Measurements from ENCODE around the gene SGO2. TPM values are rescaled to one million over a fixed set of nuclear protein-coding genes. Genes with fewer than 3 reads are reported as not detected.

The SGO2 gene, protein sequence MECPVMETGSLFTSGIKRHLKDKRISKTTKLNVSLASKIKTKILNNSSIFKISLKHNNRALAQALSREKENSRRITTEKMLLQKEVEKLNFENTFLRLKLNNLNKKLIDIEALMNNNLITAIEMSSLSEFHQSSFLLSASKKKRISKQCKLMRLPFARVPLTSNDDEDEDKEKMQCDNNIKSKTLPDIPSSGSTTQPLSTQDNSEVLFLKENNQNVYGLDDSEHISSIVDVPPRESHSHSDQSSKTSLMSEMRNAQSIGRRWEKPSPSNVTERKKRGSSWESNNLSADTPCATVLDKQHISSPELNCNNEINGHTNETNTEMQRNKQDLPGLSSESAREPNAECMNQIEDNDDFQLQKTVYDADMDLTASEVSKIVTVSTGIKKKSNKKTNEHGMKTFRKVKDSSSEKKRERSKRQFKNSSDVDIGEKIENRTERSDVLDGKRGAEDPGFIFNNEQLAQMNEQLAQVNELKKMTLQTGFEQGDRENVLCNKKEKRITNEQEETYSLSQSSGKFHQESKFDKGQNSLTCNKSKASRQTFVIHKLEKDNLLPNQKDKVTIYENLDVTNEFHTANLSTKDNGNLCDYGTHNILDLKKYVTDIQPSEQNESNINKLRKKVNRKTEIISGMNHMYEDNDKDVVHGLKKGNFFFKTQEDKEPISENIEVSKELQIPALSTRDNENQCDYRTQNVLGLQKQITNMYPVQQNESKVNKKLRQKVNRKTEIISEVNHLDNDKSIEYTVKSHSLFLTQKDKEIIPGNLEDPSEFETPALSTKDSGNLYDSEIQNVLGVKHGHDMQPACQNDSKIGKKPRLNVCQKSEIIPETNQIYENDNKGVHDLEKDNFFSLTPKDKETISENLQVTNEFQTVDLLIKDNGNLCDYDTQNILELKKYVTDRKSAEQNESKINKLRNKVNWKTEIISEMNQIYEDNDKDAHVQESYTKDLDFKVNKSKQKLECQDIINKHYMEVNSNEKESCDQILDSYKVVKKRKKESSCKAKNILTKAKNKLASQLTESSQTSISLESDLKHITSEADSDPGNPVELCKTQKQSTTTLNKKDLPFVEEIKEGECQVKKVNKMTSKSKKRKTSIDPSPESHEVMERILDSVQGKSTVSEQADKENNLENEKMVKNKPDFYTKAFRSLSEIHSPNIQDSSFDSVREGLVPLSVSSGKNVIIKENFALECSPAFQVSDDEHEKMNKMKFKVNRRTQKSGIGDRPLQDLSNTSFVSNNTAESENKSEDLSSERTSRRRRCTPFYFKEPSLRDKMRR
- 10 to 100 TPM in 6 of 12 donors, 1 to 10 TPM in 5, not detected in 1; 5.5 to 13.0 (median 10.5) TPM for polyA plus RNA-seq (ENCODE audit: insufficient read length in 12 of 12)
- long read RNA-seq, donor 1, partial matches to known transcripts, result 12 of 12 reads
- long read RNA-seq, donor 1, other reads (novel, unspliced or antisense), result 0 of 12 reads
- long read RNA-seq, donor 2, full-length matches to known transcripts, result 1 of 1 reads
- long read RNA-seq, donor 2, partial matches to known transcripts, result 0 of 1 reads
- long read RNA-seq, donor 2, other reads (novel, unspliced or antisense), result 0 of 1 reads
- long read RNA-seq, donor 3, result 0 reads
- long read RNA-seq, donor 4, full-length matches to known transcripts, result 1 of 1 reads
- long read RNA-seq, donor 4, partial matches to known transcripts, result 0 of 1 reads
- long read RNA-seq, donor 4, other reads (novel, unspliced or antisense), result 0 of 1 reads
- long read RNA-seq, donor 5, partial matches to known transcripts, result 0 of 1 reads
- long read RNA-seq, donor 5, other reads (novel, unspliced or antisense), result 0 of 1 reads
- long read RNA-seq, donor 6, result 0 reads
- long read RNA-seq, donor 7, result 0 reads
- long read RNA-seq, donor 8, partial matches to known transcripts, result 0 of 1 reads
- long read RNA-seq, donor 8, other reads (novel, unspliced or antisense), result 0 of 1 reads
- long read RNA-seq, donor 9, result 0 reads
- long read RNA-seq, donor 10, result 0 reads
- long read RNA-seq, donor 11, full-length matches to known transcripts, result 1 of 17 reads
- long read RNA-seq, donor 11, partial matches to known transcripts, result 16 of 17 reads
- long read RNA-seq, donor 11, other reads (novel, unspliced or antisense), result 0 of 17 reads

DNA sequence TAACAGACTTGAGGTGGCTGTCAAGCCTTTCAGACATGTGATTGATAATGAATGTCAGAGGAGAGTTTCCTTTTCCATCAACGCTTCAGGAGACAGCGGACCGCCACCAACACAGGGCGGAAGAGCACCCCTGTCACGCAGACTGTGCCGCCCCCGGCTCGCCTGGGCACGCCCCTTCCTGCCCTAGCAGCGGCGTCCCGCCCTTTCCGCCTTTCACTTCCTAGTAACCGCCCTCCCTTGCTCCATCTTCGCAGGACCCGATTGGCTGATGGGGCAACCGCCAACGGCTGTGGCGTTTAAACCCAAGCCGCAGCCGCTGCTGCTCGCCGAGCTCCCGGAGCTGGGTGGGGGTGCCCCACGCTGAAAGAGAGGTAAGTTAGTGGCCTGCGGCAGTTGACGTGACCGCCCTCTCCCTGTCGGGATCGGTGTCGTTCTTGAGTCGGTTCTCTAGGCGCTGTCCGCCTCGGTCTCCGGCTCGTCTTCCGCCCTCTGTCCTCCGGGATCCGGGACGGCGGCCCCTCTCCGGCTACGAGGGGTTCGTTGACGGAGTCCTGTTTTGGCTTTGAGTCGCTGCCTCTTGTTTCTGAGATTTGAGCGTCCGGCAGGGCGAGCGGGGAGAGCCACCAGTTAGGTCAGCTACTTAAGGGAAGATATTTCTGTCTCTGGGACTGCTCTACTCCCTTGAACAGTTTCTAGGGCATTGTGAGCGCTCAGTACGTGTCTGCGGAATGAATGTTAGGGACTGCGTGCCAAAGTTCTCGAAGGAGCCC is at the start of gene SGO2:
Gene SGO2, plus strand, starts transcription at position 326 of the 770 bp plus-strand sequence. CDS start 6,769 bp downstream, outside the sequence.
- DNase-seq, result peak; percentile 95

DNA sequence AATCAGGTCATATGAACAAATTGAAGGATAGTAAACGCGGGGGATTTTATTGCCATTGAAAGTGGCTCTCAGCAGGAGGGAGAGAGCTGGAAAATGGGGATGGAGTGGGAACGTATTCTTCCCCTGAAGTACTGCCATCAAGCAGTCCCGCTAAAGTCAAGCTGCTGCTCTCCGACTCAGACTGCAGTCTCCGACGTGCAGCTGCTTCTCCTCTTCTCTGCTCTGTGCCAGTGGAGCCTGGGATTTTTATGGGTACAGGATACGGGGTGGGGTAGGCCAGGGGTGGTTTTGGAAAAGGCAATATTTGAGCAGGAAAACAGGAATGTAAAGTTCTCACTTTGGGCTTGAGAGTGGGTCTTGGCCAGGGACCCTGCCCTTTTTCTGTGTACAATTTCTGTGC is 49.2 kb upstream of the SGO2 start:
- DNase-seq, result no peak

DNA sequence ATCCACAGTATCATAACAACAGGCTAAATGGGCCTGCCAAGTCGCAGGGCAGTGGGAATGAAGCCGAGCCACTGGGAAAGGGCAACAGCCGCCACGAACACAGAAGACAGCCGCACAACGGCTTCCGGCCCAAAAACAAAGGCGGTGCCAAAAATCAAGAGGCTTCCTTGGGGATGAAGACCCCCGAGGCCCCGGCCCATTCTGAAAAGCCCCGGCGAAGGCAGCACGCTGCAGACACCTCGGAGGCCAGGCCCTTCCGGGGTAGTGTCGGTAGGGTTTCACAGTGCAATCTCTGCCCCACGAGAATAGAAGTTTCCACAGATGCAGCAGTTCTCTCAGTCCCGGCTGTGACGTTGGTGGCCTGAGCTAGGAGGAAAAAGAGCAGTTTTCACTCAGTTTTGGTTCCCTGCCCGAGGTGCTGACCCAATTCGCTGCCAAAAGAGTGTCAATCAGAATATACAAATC is 48.3 kb upstream of the SGO2 start:
- DNase-seq, result no peak

DNA sequence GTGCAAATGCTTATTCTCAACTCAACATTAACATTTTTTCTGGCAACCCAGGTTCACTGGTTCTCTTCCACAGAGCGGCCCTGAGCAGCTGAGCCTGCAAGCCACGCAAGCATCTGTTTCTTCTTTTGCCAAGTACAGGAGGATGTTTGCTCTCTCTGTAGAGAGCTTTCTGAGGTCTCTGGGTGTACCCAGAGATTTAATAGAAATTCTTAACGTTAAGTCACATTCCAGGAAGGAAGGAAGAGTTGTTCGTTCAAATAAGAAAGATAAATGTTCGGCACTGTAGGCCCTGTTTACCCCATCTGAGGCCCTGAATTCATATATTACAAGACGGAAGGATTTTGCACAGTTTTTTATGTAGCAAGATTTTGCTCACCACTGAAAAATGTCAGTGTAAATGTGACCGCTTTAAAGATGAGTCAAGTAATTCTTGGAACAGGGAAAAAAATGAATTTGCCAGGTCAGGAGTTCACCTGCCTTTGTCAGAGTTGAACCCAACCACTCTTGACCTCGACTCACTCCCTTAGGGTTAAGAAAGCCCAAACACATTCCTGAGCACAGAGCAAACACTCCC is 46.2 kb upstream of the SGO2 start:
- DNase-seq, result no peak

DNA sequence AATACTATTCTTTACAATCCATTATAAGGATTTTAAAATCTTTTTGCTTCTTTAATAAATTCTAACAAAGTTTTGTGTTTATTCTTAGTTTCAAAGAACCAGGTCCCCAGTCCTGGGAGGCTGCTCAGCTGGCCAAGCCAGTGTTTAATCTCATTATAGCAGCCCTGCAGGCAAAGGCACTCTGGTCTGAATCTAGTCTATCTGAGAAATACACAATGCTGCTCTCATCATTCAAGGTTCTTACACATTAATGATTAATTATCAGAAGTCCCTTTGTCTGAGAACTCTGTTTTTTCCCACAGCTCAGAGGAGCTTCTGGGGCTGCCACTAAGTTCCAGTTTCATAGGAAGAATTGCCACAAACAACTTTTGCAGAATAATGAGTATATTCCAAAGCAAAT is 43.8 kb upstream of the SGO2 start:
- DNase-seq, result no peak

DNA sequence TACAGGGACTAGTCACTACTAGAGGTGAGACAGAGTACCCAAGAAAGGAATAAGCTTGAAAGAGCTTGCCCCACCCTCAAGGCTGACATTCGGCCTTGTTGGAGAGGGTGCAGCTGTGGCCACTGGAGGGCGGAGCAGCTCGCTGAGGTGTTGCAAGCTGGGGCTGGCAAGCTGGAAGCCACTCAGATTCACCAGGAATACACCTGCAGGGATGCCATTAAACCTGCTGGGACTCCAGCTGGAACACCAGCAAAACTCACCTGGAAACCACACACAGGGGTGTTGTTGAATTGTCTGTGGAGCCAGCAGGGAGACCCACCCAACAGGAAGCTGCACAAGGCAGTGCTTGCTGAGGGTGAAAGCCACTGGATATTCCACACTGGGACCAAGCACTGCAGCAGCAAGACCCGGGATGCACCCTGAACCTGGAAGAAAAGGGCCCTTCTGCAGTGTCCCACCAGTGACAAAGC is 42.2 kb upstream of the SGO2 start:
- no peak for DNase-seq

DNA sequence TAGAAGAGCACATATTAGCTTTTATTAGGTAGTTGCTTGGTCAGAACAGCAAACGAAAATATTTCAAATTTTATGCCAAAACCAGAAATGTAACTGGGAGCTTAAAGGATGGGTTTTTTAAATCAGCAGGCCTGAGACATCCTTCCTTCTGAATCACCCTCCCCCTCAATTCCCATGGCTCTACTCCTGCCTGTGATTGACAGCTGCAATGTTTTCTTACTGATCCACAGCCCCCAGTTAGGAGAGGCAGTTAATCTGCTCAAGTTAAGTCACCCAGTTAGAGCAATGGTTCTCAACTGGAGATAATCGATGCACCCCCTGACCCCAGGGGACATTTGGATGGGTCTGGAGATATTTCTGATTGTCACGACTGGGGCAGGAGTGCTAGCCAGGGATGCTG is 41.1 kb upstream of the SGO2 start:
- no peak for DNase-seq

DNA sequence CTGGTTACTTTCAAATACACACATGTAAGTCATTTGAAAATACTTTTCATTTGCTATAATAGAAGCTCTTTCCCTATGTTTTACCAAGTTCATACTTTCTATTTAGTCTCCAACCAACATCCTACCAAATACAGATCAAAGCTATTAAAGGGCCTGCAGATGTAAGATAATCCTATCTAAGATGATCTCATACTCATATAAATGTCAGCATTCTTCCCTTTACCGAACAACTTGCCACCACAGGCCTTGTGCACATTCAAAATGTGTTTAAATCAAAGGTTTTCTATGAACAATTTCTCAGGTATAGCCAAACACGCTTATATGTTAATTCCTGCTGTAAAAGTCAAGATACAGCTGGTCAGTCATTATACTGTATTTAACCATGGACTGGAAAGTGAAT is 39.5 kb upstream of the SGO2 start:
- no peak for DNase-seq

DNA sequence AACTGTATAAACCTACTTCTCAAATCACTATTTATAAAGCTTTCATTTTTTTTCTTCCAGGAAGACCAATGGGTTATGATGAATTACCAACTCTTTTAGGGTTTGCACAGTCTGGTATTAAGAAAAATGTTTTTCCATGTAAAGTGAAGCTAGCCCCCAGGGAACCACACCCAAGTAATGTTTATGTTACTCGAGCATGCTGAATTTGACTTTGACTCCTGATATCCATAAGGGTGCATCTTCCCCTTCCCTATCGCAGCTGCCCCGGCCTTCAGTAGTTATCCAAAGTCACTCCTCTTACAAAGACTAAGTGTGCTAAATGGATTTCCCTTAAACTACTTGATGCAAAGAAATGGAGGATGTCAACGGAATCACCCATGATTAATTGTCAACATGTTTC is 37.8 kb upstream of the SGO2 start:
- no peak for DNase-seq

DNA sequence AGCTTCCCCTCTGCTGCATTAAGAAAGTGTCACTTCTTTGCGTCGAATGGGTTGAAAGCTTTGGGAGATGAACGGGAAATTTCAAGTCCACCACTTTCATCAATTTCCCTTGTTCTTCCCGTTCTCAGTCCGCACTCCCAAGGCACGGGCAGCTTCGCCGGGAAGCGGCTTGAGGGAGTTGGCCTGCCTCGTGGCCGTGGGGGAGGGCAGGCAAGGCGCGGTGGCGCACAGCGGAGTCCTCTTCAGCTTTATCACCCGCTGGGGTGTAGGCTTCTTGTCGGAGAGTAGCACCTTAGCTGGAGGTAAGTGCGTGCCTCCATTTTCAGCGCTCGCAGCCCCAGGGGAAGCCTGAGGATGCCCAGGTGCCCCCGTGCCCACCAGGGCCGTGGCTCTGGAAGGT is 36.0 kb upstream of the SGO2 start:
- no peak for DNase-seq

DNA sequence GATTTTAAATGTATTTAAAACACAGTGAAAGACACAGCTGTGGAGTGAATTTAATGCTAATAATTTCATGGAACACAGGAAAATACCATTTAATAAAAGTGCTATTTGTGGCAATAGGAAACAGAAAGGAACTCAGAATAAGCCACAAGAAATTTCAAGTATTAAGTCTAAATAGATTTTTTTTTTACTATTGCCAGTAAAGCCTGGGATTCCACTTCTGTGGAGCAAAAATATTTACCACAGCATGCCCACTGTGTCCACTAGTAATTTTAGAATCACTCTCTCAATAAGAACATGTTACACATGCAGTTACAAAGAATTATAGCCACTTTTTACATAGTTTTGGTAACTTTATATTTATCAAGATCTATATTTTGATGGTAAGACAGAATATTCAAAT is 33.4 kb upstream of the SGO2 start:
- no peak for DNase-seq

DNA sequence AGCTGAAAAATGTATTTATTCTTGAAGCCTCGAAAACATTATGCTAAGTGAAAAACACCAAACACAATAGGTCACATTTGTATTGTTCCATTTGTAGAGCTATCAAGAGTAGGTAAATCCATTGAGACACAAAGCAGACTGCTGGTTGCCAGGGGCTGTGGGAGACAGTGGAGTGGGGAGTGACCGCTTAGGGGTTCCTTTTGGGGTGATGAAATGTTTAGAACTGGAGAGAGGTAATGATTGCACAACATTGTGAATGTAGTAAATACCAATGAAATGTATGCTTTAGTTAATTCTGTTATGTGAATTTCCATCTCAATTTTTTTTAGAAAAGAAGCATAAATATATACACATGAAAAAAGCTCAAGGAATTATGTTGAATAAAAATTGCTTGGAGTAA is 32.0 kb upstream of the SGO2 start:
- no peak for DNase-seq

DNA sequence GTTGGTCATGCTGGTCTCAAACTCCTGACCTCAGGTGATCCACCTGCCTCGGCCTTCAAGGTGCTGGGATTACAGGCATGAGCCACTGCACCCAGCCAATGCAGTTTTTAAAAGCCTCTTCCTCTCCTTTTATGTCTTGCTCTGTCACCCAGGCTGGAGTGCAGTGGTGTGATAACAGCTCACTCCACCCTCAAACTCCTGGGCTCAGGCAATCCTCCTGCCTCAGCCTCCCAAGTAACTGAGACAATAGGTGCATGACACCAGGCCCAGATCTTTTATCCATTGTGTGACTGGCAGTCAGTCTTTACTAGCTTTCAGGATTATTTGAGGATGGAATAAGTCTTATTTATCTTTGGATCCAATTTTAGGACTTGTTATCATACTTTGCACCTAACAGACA is 29.3 kb upstream of the SGO2 start:
- no peak for DNase-seq

DNA sequence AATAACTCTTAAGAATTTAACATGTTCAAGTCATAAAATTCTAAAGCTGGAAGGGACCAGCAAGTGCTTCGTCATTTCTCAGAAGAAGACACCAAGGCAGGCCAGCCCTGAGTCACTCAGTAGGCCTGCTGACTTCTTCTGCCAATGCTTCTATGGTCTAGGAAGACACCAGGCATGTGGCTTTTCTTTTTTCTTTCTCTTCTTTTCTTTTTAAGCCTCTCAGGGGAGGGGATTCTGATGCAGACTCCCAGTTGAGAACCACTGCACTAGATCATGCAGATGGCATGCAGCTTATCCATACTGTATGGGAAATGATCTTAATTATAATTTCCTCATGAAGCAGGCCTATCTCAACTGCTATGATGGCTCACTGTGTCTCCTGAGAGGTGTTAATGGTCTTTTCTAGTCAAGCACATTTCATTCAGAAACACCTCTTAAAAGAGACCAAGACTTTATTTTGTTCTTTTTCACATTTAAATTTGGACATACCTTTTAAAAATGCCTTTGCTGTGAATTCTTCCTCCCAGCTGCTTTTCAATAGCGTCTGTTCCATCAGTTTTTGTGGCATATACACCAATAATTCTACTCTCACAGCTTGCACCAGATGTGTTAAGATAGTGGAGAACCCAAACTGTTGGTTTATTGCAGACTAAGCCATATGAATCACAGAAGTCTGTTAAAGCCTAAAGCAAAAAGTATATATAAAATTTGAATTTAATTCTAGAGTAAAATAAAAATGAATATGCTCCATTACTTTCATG is 27.4 kb upstream of the SGO2 start:
- DNase-seq, result no peak

DNA sequence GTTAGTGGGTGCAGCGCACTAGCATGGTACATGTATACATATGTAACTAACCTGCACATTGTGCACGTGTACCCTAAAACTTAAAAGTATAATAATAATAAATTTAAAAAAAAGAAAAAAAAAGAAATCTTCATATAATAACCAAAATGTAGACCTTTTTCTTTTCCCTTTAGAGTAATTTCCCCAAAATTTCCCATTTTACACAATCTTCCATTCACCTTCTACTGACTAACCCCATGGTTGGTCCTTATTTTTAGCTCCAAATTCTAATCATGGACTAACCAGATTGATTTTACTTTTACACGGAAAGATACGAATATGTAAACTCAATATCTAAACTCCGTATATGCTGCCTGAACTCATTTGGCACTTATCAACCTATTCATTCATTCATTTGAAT is 23.8 kb upstream of the SGO2 start:
- DNase-seq, result no peak

DNA sequence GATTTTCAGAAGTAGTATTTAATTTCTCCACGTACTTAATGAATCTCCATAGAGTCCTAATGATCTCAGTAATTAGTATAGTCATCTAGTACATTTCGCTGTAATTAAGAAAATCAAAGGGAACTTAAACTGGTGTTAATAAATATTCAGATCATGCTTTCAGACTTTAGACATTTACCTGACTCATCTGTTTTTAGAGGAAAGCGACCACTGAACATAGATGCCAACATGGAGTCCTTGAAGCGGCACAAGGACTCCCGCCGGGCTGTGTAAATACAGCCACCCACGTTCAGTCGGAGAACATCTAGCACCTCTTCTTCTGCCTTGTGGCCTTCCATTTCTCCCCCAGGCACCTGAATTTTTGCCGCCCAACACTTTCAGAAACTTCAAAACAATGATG is 19.3 kb upstream of the SGO2 start:
- DNase-seq, result no peak

DNA sequence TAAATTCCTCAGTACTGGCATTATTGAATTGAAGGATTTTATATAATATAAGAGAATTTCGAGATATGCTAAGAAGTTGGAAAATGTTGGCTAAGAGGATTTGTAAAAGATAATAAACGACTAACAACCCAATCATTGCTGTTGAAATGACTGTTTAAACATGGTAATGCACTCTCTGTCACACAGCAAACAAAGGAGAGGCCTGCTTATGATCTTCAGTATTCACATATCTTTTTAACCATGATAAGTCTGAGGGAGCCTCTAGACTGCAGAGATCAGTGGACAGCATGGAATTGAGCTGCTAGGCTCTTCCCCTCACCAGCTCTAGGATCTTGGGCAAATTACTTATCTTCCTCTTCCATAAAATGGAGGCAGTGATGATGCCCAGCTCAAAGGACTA is 18.8 kb upstream of the SGO2 start:
- no peak for DNase-seq

DNA sequence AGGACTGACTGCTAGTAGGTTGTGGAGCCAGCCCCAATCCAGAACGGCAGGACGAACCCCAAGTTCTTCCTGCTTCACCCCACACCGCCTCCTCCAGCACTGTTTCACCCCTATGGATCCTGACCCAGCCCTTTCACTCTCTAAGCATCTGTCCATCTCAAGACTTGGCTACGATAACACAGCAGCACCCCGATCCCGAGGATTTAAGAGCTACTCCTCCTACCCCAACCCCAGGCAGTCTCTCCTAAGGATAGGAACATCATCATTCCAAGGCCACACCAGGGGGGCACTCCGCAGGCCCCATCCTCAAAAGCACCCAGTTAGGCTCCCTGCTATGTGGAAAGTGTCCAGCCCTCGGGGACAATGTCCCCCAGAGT is 16.8 kb upstream of the SGO2 start:
- no peak for DNase-seq

Measured in muscle of arm (tissue), 14 donors.